HG02642 (cell line): ENCODE data around the gene PRPS2.

ENCODE experiments used
- ATAC-seq: cut with Tn5 transposase; IDR thresholded peaks from one replicate; pipeline ENCODE4 v1.9.1; 2021; ENCODE audit warnings: mild to moderate bottlenecking; ENCODE audit not compliant: unreplicated experiment, poor library complexity

The PRPS2 gene

DNA sequence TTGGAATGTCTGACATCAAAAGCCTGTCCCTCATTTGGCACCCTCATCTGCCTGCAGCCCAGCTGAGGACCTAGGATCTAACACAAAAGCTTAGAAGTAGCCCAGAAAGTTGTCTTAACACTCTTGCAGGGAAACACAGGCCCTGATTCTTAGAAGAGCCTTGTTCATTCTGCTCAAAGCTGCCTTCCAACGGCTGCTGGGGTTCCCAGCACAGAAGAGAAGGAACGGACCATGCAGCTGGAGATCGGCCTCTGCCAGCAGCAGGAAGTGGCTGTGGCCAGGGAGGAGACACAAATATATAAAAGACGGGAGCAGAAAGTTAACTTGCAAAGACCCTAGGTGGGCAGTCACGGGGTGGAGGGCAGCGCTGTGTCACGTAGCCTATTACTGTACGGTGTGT, 20.4 kb downstream of the PRPS2 start:
- ATAC-seq: no peak

DNA sequence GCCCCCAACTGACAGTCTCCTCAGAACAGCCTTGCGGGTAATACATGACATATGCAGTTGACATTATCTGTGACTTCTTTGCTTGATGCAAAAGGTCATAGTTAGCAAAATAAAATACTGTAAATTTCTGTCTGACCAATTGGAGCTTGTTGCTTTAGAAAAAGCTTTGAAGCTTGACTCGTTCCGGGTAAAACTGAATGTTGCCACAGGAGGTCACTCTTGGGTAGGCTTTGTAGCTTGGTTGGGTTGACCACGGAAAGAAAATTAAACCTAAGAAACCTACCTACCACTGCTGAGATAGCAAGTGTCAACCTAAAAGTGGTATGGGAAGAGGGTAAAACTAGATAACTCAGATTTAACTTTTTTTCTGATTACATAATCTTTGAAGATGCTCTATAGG, 23.2 kb downstream of the PRPS2 start:
- no peak for ATAC-seq

DNA sequence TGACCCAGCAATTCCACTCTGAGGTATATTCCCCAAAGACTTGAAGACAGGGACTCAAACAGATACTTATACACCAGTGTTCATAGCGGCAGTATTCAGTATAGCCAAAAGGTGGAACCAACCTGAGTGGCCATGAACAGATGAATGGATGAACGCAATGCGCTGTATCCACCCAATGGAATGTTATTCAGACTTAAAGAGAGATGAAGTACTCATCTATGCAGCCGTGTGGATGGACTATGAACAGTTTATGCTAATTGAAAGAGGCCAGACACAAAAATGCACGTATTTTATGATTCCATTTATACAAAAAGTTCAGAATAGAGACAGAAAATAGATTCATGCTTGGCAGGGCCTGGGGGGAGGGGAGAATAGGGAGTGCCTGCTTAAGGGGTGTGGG, 26.3 kb downstream of the PRPS2 start:
- no peak for ATAC-seq

DNA sequence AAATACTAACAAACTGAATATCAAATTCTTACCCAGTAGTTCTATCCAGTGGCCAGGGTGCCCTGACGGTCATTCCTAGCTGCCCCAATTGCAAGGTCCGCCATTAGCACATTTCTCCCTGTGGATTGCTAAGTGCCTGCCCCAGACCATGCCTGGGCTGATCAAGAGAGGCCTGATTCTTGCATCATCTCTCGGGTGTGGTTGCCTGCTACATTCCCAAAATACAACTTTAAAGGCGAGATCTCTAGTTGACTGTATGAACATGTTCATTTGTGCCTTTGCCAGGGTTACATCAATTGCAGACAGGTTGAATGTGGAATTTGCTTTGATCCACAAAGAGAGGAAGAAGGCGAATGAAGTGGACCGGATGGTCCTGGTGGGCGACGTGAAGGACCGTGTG, 28.0 kb downstream of the PRPS2 start:
- no peak for ATAC-seq

DNA sequence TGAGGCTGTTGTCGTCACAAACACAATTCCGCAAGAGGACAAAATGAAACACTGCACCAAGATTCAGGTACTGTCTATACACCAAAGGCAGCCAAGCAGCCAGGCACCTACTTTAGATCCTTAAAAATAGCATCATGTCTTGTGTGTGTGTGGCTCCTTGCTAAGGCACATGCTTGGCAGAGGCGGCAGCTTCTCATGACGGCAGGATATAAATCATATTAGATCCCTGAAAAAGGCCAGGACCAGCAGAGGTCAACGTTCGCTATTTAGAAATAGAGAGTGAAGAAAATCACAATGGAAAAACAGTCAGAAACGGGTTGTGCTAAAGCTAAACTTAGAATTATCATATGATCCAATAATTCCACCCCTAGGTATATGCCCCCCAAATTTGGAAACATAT, 29.5 kb downstream of the PRPS2 start:
- ATAC-seq: no peak

DNA sequence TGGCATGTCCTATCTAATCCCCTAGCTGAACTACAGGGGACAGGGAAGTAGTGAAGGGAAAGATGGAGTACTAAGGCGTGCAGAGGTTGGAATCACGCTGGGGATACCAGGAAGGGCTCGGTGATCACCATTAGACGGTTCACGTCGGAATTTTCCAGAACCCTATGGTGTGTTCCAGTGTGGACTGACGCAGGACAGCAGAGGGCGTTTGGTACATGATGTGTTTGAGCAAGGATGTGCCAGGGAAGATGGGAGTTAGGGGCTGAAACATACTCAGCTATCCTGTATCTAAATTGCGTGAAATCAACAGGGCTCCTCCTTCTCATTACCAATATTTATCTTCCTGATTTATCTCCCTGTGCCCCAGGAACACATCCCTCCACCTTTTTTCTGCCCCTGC, 33.7 kb downstream of the PRPS2 start:
- ATAC-seq: no peak

DNA sequence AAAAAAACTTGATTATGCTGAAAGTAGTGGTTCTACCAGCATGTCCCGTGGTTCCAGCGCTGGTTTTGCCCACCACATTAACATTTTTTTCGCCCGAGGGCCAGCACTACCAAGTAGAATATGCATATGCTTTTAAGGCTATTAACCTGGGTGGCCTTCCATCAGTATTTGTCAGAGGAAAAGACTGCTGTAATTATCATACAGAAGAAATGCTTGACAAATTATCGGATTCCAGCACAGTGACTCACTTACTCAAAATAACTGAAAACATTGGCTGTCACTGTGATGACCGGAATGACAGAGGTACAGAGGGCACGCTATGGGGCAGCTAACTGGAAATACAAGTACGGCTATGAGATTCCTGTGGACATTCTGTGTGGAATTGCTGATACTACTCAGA, 34.6 kb downstream of the PRPS2 start:
- ATAC-seq: no peak

DNA sequence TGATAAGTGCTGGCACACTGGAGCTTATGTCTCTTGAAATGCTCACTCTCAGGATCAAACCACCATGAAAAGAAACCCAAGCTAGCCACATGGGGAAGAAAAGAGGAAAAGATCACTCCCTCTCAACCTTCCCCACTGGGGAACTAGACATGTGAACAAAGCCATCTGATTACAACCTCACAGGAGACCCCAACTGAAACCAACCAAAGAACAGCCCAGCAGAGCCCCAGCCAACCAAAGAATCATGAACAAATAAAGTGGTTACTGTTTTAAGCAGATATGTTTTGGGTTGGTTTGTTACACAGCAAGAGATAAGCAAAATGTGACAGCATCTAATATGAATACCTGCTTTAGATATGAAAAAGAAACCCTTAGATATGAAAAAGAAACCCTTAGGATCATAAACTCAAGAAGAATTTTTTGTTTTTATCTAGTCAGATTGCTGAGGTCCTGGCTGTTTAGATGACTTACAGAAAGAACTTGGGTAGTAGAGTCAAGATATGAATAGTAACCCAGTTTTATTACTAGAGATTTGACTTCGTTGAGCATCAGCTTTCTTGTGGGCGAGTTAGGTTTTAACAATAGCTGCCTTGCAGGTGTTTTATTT, 52.0 kb downstream of the PRPS2 start:
- ATAC-seq: no peak

DNA sequence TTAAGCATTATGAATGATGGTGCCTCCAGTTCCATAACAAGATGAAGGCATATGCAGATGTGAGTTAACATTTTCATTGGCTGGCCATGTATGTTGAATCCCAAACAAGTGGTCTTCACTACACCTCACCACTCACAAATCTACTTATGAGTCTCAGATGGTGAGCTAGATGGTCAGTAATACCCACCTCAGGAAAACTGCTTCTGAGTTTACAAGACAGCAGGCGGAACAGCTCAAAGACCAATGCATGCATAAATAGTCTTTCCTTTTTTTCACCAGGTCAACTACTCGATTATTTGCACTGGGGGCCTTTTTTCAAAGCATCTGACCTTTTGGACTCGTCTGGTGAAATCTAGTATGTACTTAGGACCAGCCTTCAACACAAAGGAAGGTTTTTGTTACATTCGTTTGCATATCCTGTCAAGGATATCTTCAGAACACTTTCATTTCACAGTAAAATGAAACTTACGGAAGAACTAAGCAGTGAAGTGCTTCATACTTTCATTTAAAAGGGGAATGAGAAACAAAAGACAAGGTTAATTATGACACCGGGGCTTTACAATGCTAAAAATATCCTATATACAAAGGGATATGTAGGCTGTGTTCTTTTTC, 52.6 kb downstream of the PRPS2 start:
- peak; percentile 93 for ATAC-seq

DNA sequence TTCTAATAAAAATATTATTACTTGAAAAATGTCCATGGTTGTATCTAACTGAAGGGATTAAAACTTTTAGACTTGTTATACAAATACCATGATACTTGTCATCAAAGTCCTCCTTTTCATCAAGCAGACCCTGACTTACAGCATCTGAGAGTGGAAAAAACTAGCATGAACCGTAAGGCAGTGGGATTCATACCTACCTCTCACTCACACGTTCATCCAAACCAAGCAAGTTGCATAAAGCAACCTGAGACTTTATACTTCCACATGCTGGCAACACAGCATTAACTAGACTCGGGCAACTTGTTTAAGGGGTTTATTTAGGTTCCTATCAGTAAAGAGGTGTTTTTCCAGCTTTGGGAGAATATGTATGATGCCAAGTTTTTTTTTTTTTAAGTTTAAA, 53.1 kb downstream of the PRPS2 start:
- peak; percentile 28 for ATAC-seq

DNA sequence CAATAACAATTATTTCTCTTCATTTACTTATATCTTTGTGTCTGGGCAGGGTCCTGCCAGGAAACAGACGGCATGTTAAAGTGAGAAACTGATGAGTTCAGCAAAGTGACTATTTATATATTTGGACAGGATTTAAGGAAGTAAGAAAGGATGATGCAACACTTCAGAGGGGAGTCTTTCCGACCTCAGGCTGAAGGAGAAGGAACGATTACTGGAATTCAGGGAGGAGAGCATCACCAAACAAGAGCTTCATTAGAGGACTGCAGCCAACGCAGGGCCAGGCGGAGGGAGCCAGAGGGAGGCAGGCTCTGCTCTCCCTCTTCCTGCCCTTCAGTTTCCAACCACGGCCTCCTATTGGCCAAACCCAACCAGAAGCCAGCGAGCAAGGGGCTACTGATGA, 74.1 kb downstream of the PRPS2 start:
- ATAC-seq: no peak

DNA sequence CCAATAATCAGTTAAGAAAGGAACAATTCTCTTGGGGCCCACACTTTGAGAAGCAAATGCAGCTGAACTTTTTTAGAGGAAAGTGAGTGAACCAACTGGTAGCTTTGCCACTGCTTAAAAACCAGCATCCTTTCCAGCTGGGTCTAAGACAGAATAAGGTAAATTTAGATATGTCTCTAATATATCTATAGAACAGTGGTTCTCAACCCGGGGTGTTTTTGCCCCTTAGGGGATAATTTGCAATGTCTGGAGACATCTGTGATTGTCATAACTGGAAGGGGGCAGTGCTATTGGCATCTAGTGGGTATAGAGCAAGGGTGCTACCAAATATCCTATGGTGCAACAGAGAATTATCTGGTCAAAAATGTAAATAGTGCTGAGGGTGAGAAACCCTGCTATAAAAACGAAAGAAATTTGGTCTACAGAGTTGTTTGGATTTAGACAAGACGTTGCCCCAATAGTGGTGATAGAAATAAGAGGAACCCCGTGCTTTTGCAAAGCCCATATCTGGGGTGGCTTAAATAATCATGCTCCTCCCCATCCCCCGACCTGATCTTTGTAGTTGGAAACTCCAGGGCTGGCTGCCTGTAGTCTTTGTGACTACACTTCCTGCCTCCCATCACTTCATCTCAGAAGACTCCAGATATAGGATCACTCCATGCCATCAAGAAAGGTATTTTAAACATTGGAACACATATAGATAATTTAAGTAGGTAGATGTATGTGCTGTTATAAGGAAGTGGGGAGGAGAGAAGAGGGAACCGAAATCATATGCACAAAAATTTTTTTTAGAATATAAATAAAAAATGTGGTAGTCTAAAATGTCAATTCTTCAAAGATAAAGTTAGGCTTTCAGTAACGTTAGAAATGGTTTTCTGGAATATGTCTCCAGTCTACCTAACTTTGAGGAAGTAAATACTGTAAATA, 75.5 kb downstream of the PRPS2 start, which contains the start of gene TLR7:
Gene TLR7, plus strand, starts transcription at position 622 of the 927 bp plus-strand sequence. CDS start 507 bp downstream, outside the sequence.
- peak; percentile 41 for ATAC-seq

DNA sequence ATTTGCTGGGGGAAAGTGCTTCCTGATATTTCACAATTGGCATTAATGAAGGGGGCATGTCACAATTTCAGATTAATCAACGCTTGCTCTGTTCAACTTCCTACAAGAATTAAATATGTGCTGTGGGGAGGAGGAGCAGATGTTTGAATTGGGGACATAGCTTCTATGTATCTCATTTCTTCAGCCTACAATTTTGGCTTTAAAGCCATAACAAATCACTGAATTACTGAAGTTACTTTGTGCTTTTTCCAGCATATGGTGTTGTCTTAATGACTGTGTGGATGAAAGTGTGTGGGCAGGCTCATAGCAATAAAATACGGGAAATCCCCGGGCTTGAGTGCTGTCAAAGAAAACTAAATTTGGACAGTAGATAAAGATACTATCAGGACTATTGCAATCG, 76.5 kb downstream of the PRPS2 start:
- no peak for ATAC-seq

DNA sequence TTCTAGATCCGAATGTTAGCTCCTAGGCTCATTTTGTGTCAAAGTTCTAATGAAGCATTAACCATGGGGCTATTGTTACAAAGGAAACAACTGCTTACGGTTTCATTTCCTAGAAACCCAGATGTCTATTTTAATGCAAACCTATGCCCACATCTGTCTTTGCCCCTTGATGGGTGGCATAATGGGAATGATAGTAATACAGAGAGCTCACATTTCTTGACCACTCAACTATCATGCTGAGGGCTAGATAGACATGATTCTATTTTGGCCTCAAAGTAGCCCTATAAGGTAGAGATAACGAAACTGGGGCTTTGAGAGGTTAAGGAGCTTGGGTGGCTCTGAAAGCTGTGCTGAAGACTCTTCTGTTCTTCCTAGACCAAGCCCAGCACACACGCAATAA, 77.5 kb downstream of the PRPS2 start:
- peak; percentile 68 for ATAC-seq

DNA sequence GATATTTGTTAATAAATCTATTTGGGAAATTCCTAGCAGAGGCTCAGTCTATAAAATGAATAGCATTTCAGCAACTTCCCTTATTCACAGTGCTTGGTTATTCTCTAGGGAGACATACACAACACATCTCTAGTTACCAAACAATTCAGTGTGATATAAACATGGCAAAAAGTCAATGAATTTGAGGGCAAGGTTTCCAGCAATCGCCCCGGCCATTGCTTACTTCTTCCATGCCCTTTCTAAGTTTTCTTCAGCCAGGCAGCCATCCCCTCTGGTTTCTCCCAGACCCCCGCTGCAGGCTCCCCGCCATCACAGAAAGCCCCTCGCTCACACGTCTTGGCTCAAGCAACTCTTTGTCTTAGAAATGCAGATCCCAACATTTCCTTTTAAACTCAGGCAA, 80.0 kb downstream of the PRPS2 start:
- no peak for ATAC-seq

DNA sequence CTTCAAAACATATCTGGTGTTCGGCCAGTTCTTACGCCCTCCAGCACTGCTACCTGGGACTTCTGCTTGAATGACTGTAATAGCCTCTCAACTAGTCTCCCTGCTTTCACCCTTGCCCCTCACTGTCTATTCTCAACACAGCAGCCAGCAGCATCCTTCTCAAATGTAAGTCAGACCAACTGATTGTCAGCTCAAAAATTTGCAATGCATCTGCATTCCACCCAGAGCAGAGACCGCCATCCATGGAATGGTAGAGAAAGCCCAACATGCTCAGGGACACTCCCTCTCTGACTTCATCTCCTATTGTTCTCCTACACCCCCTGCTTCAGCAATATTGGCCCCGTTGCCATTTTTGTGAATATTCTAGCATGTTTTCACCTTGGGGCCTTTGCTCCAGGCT, 81.5 kb downstream of the PRPS2 start:
- ATAC-seq: no peak
